ENCODE measurements around the gene METTL26. TPM values are rescaled to one million over a fixed set of nuclear protein-coding genes. Genes with fewer than 3 reads are reported as not detected.

Gene METTL26
- total and polyA plus RNA-seq, 2 of the 8 experiments (the other 6 are each of a cell fraction or from before 2014, with no cell fraction given), result 100 to 186 TPM

GRCh38 chr16:671353-672131 lies 35.4 kb upstream of the METTL26 start:
- no peak overlapping the region for H2AK5ac ChIP-seq (ENCODE audit: low read depth, low read length)
- peaks cover 12% of the 10 kb centered on the region for H3K23me2 ChIP-seq (ENCODE audit: low read depth, low read length)
- no peak overlapping the region for H3K27ac ChIP-seq (ENCODE audit: low read depth, low read length)
- WGBS, 2 experiments (ENCODE audit: extremely low coverage in 1 of 2, insufficient coverage in 1 of 2, insufficient read length in 1 of 2, insufficient replicate concordance in 2 of 2, low coverage in 1 of 2, low lambda C conversion rate in 2 of 2, missing lambda C conversion rate in 1 of 2), result 94% methylated on average over 18 of the region's 40 CpGs; no CpG with 5 or more reads in 1 of the 2 experiments
- H2BK15ac ChIP-seq (ENCODE audit: low read length), result no peak overlapping the region
- DNase-seq (ENCODE audit: low read depth in 1 of 2, low spot score in 2 of 2) (no peak), FAIRE-seq (no peak)
- peaks cover 14 to 44% (median 33%) of the 10 kb centered on the region in 4 experiments for H3K36me3 ChIP-seq (ENCODE audit: control insufficient read depth in 2 of 4, insufficient read depth in 4 of 4, low read length in 3 of 4)
- H3K79me2 ChIP-seq (ENCODE audit: control insufficient read depth in 1 of 2, insufficient read depth in 2 of 2, low read length in 2 of 2), result peaks cover 0 to 13% of the 10 kb centered on the region in 2 experiments; a peak in 1 of 4 replicates
- no peak overlapping the region for H2AFZ ChIP-seq (ENCODE audit: low read length)
- H2BK120ac ChIP-seq (replicated peaks; ENCODE audit: low read depth, low read length), result no peak overlapping the region
- H2BK12ac ChIP-seq (ENCODE audit: low read depth, low read length), result no peak overlapping the region
- H2BK20ac ChIP-seq (ENCODE audit: low read length), result no peak overlapping the region
- H3K4me2 ChIP-seq (ENCODE audit: insufficient read depth in 1 of 2, low read depth in 2 of 2, low read length in 2 of 2), result no peak overlapping the region
- peaks cover 0 to 2% (median 0%) of the 10 kb centered on the region in 4 experiments; a peak in 2 of 7 replicates for H3K27me3 ChIP-seq (replicated peaks in 1 of 4; ENCODE audit: control insufficient read depth in 3 of 4, extremely low read depth in 1 of 4, insufficient read depth in 3 of 4, low read length in 3 of 4)
- peaks cover 0 to 19% (median 17%) of the 10 kb centered on the region in 4 experiments; a peak in 6 of 7 replicates for H3K4me1 ChIP-seq (replicated peaks in 1 of 4; ENCODE audit: control insufficient read depth in 3 of 4, insufficient read depth in 4 of 4, low read length in 3 of 4)
- H4K91ac ChIP-seq (replicated peaks; ENCODE audit: insufficient read length, low read length), result no peak overlapping the region
- H3K4ac ChIP-seq (replicated peaks; ENCODE audit: insufficient read length, low read depth, low read length), result no peak overlapping the region
- no peak overlapping the region for H3K18ac ChIP-seq (ENCODE audit: extremely low read depth, low read length)
- H3K14ac ChIP-seq (ENCODE audit: insufficient read length), result no peak overlapping the region
- peaks cover 5 to 27% of the 10 kb centered on the region in 2 experiments for H4K20me1 ChIP-seq (replicated peaks in 1 of 2; ENCODE audit: control insufficient read depth in 1 of 2, insufficient read depth in 2 of 2, low read length in 2 of 2)
- H3K4me3 ChIP-seq (ENCODE audit: extremely low read depth in 1 of 4, insufficient read depth in 2 of 4, low read depth in 3 of 4, low read length in 4 of 4), result no peak overlapping the region
- H3K23ac ChIP-seq (ENCODE audit: insufficient read length), result no peak overlapping the region
- ChIA-PET POLR2A (ENCODE audit: partially characterized antibody) (interaction anchor here (0.8 to 17.4 kb wide), 6 partner anchors 6 to 38 kb away, joined by 3 to 214 read pairs (median 4); partner anchors contain the start of genes JMJD8, RHBDL1, RHOT2 and STUB1), CTCF (ENCODE audit: partially characterized antibody) (interaction anchor here (1.3 to 12.0 kb wide), 3 partner anchors 12 to 89 kb away, joined by 5 to 75 read pairs (median 7); partner anchors contain the start of gene WDR24)
- no peak overlapping the region for H3K9ac ChIP-seq (replicated peaks in 1 of 4; ENCODE audit: extremely low read depth in 1 of 4, low read depth in 3 of 4, low read length in 3 of 4)
- H4K5ac ChIP-seq (ENCODE audit: insufficient read length, low read depth, low read length), result no peak overlapping the region
- H2BK5ac ChIP-seq (ENCODE audit: low read depth, low read length), result no peak overlapping the region
- no peak overlapping the region for H3K56ac ChIP-seq (replicated peaks; ENCODE audit: insufficient read length, low read depth, low read length)
- H3K9me3 ChIP-seq (ENCODE audit: insufficient read depth in 2 of 2, low read depth in 1 of 2, low read length in 1 of 2), result no peaks in the 10 kb centered on the region
- H3K79me1 ChIP-seq (ENCODE audit: low read depth, low read length), result peaks cover 13% of the 10 kb centered on the region
- no peak overlapping the region for H4K8ac ChIP-seq (ENCODE audit: extremely low read depth, insufficient read depth, low read length)
- TF ChIP-seq TAF7 (optimal IDR thresholded peaks at IDR 0.05; ENCODE audit: borderline replicate concordance, low read depth, low read length) (no peak), JUND (IDR thresholded peaks at IDR 0.05; ENCODE audit: low read length) (no peak), CBX8 (IDR thresholded peaks at IDR 0.05; ENCODE audit: borderline replicate concordance, low read depth, low read length) (no peak), TEAD4 (IDR thresholded peaks at IDR 0.05; ENCODE audit: low read depth, low read length) (no peak), TBP (IDR thresholded peaks at IDR 0.05; ENCODE audit: low read depth, low read length) (no peak), JUN (IDR thresholded peaks at IDR 0.05; ENCODE audit: low read depth, low read length) (no peak), CHD1 (IDR thresholded peaks at IDR 0.05; ENCODE audit: low read depth, low read length) (no peak), SP2 (IDR thresholded peaks at IDR 0.05; ENCODE audit: low read length) (no peak), NRF1 (IDR thresholded peaks at IDR 0.05; ENCODE audit: low read depth, low read length) (no peak), ATF2 (IDR thresholded peaks at IDR 0.05; ENCODE audit: low read length) (no peak), GTF2F1 (IDR thresholded peaks at IDR 0.05; ENCODE audit: borderline replicate concordance, low read depth, low read length) (no peak)

Data from H1 (cell line).